Panc1 (cell line): ENCODE data around the gene CHRFAM7A. TPM values are rescaled to one million over a fixed set of nuclear protein-coding genes. Genes with fewer than 3 reads are reported as not detected.
"Not testable (repeated sequence)": the region's sequence is repeated elsewhere in the genome, so short reads cannot be mapped to it uniquely, and the experiment has no call there.

ENCODE experiments used
- ATAC-seq: fragments of 200-7000 bp; cut with Tn5 transposase; 2 replicates; pipeline ENCODE4 v1.9.1; 2020; ENCODE audit warnings: mild to moderate bottlenecking, moderate library complexity
- BruUV-seq: library from RNA; stranded (reverse); fragments of 400-500 nt; replicated peaks from 2 replicates; lab custom pipeline; 2021; lab: Mats Ljungman, UMichigan
- CTCF ChIA-PET: fragments of 300-600 bp; sonication (Branson Sonifier 250); formaldehyde crosslinking; loops from one replicate; lab custom pipeline; 2022; ENCODE audit warnings: antibody characterized with exemption; lab: Charles Lee
- POLR2A ChIA-PET: fragments of 300-600 bp; sonication (Branson Sonifier 250); formaldehyde crosslinking; loops from one replicate; lab custom pipeline; 2022; ENCODE audit warnings: antibody characterized with exemption; lab: Charles Lee
- DNase-seq: peaks from one replicate; pipeline ENCODE4 v3.0.0-alpha.2; 2010; ENCODE audit warnings: low read depth, low spot score
- H3K27ac ChIP-seq: 2 replicates; pipeline ENCODE4 v1.5.1; 2011; ENCODE audit warnings: mild to moderate bottlenecking, low read length, inconsistent platforms
- H3K27me3 ChIP-seq: fragments of 200-500 bp; sonication (Bioruptor generic); 2 replicates; pipeline ENCODE4 v1.6.0; 2014; ENCODE audit warnings: low read length, inconsistent platforms; ENCODE audit not compliant: control insufficient read depth, insufficient read depth
- H3K36me3 ChIP-seq: fragments of 200-500 bp; sonication (Bioruptor generic); 2 replicates; pipeline ENCODE4 v1.5.1; 2014; ENCODE audit warnings: inconsistent platforms, mild to moderate bottlenecking, low read length, moderate library complexity; ENCODE audit not compliant: control insufficient read depth, insufficient read depth
- H3K4me1 ChIP-seq: 2 replicates; pipeline ENCODE4 v1.5.1; 2011; ENCODE audit warnings: inconsistent platforms, mild to moderate bottlenecking, low read length, moderate library complexity; ENCODE audit not compliant: control insufficient read depth, insufficient read depth
- H3K4me3 ChIP-seq, 2 experiments: 2 replicates each; pipeline ENCODE4 v1.5.1; 2011 to 2012; ENCODE audit warnings: low read depth in 2 of 2, low read length in 2 of 2, mild to moderate bottlenecking in 2 of 2, inconsistent platforms in 1 of 2, moderate library complexity in 1 of 2
- H3K9me3 ChIP-seq: fragments of 200-500 bp; sonication (Bioruptor generic); 2 replicates; pipeline ENCODE4 v1.5.1; 2014; ENCODE audit warnings: low read depth, mild to moderate bottlenecking, inconsistent platforms, low read length, moderate library complexity; ENCODE audit not compliant: control insufficient read depth, insufficient read depth
- in situ Hi-C: cut with HindIII; loops from 2 replicates; pipeline ENCODE4 v1.10.0; 2016; ENCODE audit warnings: low sequenced_read_pairs, low pct_unique_long_range_greater_than_20kb
- intact Hi-C: fragments of 100-400 bp; cut with micrococcal nuclease; formaldehyde crosslinking; loops from one replicate; pipeline ENCODE4 v1.10.0; 2022; ENCODE audit not compliant: unreplicated experiment
- total RNA-seq: library from RNA; stranded (reverse); gene quantifications from one replicate; pipeline ENCODE4 v1.2.1, GENCODE V29; 2021; ENCODE audit not compliant: unreplicated experiment

Gene CHRFAM7A
- total RNA-seq, 1 experiment from 2014 or later, result 11.5 TPM

- H3K4me1 ChIP-seq, ATAC-seq, CTCF ChIA-PET, H3K27me3 ChIP-seq, H3K36me3 ChIP-seq, in situ Hi-C loops, H3K27ac ChIP-seq, intact Hi-C loops, H3K4me3 ChIP-seq, H3K9me3 ChIP-seq, BruUV-seq, DNase-seq, POLR2A ChIA-PET: not testable (repeated sequence)
Observed at GRCh38 chr15:30368271-30368670, 25.1 kb downstream of the CHRFAM7A start.

- not testable (repeated sequence) for BruUV-seq
Observed at GRCh38 chr15:30367246-30367645, 26.1 kb downstream of the CHRFAM7A start.

GRCh38 chr15:30361404-30361803, 31.9 kb downstream of the CHRFAM7A start:
- CTCF ChIA-PET, intact Hi-C loops, BruUV-seq, H3K4me1 ChIP-seq, H3K27me3 ChIP-seq, ATAC-seq, H3K36me3 ChIP-seq, POLR2A ChIA-PET, in situ Hi-C loops, H3K9me3 ChIP-seq, H3K27ac ChIP-seq, DNase-seq, H3K4me3 ChIP-seq: not testable (repeated sequence)

More at GRCh38 chr15:30367246-30367645, 26.1 kb downstream of the CHRFAM7A start:
- H3K27me3 ChIP-seq, CTCF ChIA-PET, POLR2A ChIA-PET, H3K4me1 ChIP-seq, intact Hi-C loops, in situ Hi-C loops, H3K9me3 ChIP-seq, H3K36me3 ChIP-seq, H3K27ac ChIP-seq, DNase-seq, H3K4me3 ChIP-seq, ATAC-seq: not testable (repeated sequence)

GRCh38 chr15:30360990-30361389, 32.4 kb downstream of the CHRFAM7A start:
- ATAC-seq, DNase-seq, CTCF ChIA-PET, BruUV-seq, H3K36me3 ChIP-seq, H3K4me1 ChIP-seq, H3K27me3 ChIP-seq, H3K27ac ChIP-seq, in situ Hi-C loops, H3K9me3 ChIP-seq, H3K4me3 ChIP-seq, POLR2A ChIA-PET, intact Hi-C loops: not testable (repeated sequence)

- H3K4me1 ChIP-seq, BruUV-seq: not testable (repeated sequence)
Observed at GRCh38 chr15:30355043-30355442, 38.3 kb downstream of the CHRFAM7A start.

GRCh38 chr15:30349803-30350202, 43.5 kb downstream of the CHRFAM7A start:
- H3K27ac ChIP-seq, H3K36me3 ChIP-seq, POLR2A ChIA-PET, CTCF ChIA-PET, H3K27me3 ChIP-seq, H3K4me1 ChIP-seq, H3K9me3 ChIP-seq, intact Hi-C loops, ATAC-seq, BruUV-seq, DNase-seq, H3K4me3 ChIP-seq, in situ Hi-C loops: not testable (repeated sequence)

More at GRCh38 chr15:30355043-30355442, 38.3 kb downstream of the CHRFAM7A start:
- ATAC-seq, H3K9me3 ChIP-seq, in situ Hi-C loops, intact Hi-C loops, DNase-seq, CTCF ChIA-PET, H3K36me3 ChIP-seq, H3K27me3 ChIP-seq, H3K4me3 ChIP-seq, H3K27ac ChIP-seq, POLR2A ChIA-PET: not testable (repeated sequence)

- H3K4me3 ChIP-seq, CTCF ChIA-PET, intact Hi-C loops, POLR2A ChIA-PET, H3K27me3 ChIP-seq, ATAC-seq, H3K4me1 ChIP-seq, DNase-seq, in situ Hi-C loops, H3K36me3 ChIP-seq, BruUV-seq, H3K27ac ChIP-seq, H3K9me3 ChIP-seq: not testable (repeated sequence)
Observed at GRCh38 chr15:30336584-30336983, 56.8 kb downstream of the CHRFAM7A start.
